Measurements from ENCODE around the gene IL10.

IL10 gene

DNA sequence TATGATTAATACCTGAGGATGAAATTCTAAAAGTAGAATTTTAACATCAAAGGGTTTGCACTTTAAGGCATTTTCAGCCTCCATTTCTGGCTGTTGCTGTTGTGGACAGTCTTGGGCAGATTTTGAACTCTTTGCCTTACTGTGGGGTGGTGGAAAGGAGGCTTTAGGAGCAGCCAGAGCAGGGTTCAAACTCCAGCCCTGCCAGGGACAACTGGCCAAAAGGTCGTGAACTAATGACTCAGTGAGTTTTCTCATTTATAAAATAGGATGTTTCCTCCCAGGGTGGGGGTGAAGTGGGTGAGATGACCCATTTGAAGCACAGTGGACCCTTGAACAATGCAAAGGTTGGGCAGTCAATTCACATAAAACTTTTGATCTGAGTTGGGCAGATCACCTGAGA lies 50.8 kb downstream of the IL10 start:
- Histone ChIP-seq H3K4me1 (ENCODE audit: control insufficient read depth, insufficient read depth, low read length) (peaks cover 8% of the 10 kb centered on the region), H3K36me3 (ENCODE audit: control insufficient read depth, insufficient read depth, low read length) (no peaks in the 10 kb centered on the region), H3K9ac (ENCODE audit: low read length) (no peak overlapping the region), H3K27ac (ENCODE audit: low read depth, low read length) (no peak overlapping the region), H3K27me3 (ENCODE audit: control insufficient read depth, insufficient read depth, low read length) (no peaks in the 10 kb centered on the region), H3K4me3 (ENCODE audit: low read length) (no peak overlapping the region)

DNA sequence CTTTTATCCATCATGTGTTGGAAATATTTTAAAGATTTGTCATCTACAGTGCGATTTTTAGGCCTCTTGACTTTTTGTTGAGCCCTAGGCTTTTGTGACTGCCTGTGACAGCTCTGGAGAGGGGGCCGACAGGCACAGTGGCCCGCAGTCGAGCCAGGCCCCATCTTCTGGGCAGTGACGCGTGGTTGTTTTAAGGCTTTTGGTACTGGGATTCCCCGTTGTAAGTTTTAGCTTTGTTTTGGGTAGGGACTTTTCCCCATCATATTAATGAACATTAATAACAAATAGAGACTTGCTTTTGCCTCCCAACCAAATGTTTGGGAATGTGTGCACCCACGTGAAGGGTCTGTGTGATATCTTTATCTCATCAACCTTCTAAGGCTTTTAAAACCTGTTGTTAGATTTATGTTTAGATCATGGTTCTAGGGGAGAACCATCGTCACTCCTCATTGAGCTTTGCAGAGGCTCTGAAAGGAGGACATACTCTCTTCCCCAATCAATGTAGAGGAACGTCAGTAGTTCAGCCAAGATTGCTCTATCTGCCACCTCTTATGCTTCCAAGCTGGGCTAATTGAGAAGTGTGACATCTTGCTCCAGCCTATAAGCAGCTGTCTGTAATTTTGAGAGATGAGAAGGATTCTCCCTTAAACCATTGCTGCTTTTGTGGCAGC lies 53.0 kb downstream of the IL10 start:
- Histone ChIP-seq H3K4me1 (ENCODE audit: control insufficient read depth, insufficient read depth, low read length) (peaks cover 21% of the 10 kb centered on the region), H3K4me3 (ENCODE audit: low read length) (no peak overlapping the region), H3K27me3 (ENCODE audit: control insufficient read depth, insufficient read depth, low read length) (no peaks in the 10 kb centered on the region), H3K36me3 (ENCODE audit: control insufficient read depth, insufficient read depth, low read length) (no peaks in the 10 kb centered on the region), H3K9ac (ENCODE audit: low read length) (no peak overlapping the region), H3K27ac (ENCODE audit: low read depth, low read length) (no peak overlapping the region)

DNA sequence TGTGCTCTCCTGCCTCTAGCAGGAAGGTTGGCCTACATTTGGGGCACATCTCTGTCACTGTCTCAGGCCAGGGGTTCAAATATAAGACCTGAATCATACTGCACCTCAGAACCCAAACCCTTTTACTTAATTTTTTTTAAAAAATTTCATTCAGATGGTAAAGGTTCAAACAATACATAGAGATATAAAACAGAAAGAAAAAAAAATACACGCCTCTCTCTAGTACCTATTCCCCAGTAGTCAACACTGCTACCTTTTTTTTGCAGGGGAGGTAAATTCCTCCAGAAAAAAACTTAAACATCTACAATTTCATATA lies 54.7 kb downstream of the IL10 start:
- no peak overlapping the region for H3K27ac ChIP-seq (ENCODE audit: low read depth, low read length)
- no peak overlapping the region for H3K4me3 ChIP-seq (ENCODE audit: low read length)
- H3K4me1 ChIP-seq (ENCODE audit: control insufficient read depth, insufficient read depth, low read length): peaks cover 23% of the 10 kb centered on the region
- no peak overlapping the region for H3K9ac ChIP-seq (ENCODE audit: low read length)
- H3K36me3 ChIP-seq (ENCODE audit: control insufficient read depth, insufficient read depth, low read length): no peaks in the 10 kb centered on the region
- no peaks in the 10 kb centered on the region for H3K27me3 ChIP-seq (ENCODE audit: control insufficient read depth, insufficient read depth, low read length)
